CD4-positive, alpha-beta T cell treated with Interleukin-17A for 4 hours (primary cell): ENCODE data around the gene GIMAP2.

Experiments used
- DNase-seq: peaks from one replicate; pipeline ENCODE4 v3.0.0-alpha.2; 2020; ENCODE audit warnings: mixed read lengths

Gene GIMAP2

DNA sequence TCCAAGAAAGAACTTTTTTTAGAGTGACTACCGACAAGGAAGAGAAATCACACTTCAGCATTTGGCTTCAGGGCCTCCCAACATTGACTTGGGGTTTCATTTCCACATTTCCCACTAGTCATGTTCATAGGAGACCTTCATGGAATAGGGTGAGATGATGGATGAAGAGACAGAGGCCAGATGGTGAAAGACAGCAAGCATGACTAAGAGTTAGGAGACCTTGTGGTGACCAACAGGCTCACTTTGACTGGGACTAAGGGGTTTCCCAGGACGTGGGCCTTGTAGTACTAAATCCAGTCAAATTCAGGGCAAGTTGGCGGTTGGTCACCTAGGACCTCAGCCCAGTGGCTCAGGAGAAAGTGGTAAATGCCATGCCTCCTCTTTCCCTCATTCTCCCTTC, 48.7 kb downstream of the GIMAP2 start:
- no peak for DNase-seq

DNA sequence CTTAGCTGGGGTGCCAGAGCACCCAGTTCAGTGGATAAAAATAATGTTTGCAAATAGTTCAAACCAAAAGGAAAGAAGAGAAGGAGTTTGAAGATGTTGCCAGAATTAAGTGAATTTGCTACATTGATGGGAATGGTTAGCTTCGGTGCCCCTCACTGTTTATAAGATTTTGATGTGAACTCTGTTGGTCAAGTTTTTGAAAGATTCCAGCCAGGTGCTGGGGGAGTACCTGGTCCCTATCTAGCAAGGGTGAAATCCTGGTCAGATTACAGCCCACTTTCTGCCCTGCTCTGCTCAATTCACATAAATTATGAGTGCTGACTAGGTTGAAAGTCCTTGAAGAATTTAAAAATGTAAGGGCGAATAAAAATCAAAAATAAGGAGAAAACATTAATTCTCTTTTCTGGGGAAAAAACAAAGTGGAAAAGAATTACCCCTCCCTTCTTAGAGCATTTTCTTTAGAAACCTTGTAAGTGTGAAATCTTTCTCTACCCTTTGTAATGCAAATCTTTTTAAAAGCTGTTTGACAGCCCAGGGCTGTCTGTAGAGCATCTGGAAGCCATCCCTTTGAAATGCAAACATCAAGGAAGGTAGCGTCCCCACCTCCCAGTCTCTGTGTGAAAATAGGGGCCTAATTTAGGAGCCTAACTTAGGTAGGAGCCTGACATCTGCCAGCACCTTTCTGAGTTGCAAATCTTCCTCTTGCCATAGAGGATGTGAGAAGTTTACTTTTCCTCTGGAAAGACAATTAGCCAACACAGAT, 50.3 kb downstream of the GIMAP2 start:
- peak; percentile 48 for DNase-seq

DNA sequence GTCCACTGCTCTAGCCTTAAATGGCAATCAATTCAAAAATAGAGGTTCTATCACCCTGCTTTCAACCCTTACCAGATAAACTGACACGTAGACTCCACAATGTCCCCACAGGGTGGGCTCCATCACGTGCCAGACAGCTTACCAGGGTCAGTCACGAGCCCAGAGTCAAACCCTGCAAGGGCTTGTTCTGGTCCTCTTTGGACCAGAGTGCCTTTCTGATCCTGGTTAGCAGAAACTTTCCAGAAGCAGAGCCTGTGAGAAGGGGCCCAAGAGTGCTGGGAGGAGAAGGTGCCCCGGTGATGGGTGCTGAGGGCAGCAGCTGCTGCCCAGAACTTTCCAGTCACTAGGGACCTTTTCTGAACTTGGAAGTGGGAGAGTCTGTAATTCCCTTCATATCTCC, 51.4 kb downstream of the GIMAP2 start:
- peak; percentile 42 for DNase-seq

DNA sequence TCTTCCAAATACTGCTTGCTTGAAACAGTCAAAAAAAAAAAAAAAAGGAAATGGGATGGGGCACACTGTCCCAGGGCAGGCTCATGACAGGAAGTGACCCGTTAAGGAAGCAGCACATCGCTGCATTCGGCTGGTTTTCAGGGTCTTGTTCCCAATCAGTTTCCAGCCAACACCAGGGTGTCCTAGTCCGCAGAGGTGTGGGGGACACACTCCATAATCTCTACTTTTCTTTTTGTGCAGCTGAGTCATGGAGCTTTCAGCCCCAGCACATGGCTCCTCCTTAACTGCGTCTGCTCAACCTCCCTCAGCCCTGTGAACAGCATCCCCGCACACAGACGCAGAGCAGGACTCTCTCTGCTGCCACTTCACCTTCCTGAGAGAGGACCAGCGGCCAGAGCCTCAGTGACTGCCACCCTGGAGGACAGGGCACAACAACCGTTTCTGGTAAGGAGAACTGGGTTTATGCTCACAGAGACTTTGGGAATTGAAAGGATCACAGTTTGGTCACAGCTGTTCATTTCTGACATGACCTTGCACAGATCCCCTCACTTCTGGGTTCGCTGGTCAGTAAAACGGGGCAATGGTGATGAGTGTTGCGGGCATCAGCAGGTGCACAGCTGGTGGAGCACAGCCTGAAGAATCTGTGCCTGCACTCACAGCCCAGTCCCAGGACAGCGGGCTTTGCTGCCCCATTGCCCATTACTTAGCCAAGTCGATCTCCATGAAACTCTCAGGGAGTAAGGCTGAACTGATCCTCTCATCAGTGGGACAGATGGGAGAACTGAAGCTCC, 52.0 kb downstream of the GIMAP2 start, which contains the start of gene GIMAP5:
TSS of gene GIMAP5 (plus strand) at position 154 of the 791 bp plus-strand sequence. CDS start 3,467 bp downstream, outside the sequence.
- peak; percentile 79 for DNase-seq

DNA sequence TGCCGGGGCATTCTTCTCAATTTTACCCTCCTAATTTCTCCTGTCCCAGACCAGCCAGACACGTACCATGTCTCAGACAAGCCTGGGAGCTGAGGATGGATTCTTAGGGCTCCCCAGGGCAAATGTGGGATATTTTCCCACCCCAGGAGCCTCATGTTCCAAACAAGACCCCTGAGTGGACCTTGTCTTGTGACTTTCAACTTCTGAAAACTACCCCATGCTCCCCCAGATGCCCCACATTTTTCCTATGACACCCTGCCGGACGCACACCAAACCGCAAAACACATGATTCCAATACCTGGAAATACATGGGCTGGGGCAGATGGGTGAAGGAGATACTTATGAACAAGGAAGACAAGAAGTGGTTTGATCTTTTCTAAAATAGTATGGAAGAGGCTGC, 52.6 kb downstream of the GIMAP2 start:
- peak; percentile 60 for DNase-seq

DNA sequence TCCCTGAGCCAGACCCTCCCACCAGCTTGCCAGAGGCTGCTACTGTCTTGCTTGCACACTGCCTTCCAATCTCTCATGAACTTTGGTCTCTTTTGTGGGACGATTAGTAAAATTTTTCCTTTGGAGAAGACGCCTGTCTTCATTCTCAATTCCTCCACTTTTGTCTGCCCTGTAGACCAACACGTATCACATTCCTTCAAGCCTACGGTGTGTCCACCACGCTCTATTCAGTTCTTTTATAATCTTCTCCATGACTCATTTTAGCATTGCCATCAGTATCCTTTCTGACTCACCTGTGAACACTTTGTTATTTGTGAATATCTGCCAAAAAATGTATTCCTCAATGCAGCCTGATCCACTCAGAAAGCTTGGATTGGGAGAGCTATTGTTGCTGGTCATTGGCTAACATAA, 53.1 kb downstream of the GIMAP2 start:
- DNase-seq = peak; percentile 64

DNA sequence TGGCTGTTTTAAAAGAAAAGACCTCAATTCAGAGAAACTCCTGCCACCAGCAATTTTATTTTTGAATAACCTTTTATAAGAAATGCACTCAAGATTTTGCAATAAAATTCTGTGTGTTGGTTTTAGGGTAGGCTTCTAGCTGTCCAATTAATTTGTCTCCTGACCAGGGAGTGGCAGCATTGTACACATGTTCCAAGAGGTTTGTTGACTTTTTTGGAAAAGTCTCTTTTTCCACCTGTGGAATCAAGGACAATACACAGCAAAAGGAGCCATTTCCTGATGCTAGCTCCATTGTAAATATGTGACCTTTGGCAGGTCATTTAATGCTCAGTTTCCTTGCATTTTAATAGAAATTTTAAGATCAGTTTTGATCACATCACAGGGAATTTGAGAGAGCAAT, 53.5 kb downstream of the GIMAP2 start:
- no peak for DNase-seq

DNA sequence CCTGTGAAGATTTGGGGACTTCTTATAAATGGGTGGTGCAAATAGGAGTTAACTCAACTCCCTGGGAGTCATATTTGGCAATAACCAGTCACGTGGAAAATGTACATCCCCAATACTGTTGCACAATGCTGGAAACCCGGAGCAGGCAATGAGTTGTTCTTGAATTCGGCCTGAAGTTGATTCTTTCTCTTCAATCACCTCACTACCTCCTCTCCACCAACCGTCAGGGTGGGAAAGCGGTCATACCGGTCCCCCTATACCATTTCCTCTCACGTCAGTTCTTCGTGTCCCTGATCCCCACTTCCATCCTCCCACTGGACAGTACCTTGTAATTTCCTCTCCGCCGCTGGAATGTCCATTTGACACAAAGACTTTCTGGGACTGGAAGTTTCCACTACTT, 54.5 kb downstream of the GIMAP2 start:
- DNase-seq = peak; percentile 60

DNA sequence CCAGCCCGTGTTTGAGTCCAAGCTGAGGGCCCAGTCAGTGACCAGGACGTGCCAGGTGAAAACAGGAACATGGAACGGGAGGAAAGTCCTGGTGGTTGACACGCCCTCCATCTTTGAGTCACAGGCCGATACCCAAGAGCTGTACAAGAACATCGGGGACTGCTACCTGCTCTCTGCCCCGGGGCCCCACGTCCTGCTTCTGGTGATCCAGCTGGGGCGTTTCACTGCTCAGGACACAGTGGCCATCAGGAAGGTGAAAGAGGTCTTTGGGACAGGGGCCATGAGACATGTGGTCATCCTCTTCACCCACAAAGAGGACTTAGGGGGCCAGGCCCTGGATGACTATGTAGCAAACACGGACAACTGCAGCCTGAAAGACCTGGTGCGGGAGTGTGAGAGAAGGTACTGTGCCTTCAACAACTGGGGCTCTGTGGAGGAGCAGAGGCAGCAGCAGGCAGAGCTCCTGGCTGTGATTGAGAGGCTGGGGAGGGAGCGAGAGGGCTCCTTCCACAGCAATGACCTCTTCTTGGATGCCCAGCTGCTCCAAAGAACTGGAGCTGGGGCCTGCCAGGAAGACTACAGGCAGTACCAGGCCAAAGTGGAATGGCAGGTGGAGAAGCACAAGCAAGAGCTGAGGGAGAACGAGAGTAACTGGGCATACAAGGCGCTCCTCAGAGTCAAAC, 56.9 kb downstream of the GIMAP2 start:
- DNase-seq = peak; percentile 61
